Right lobe of liver (tissue), 4 donors: ENCODE results near the gene GMDS.

Experiments used
- CTCF ChIP-seq, 4 donors: fragments of 200-600 bp in 3 of 4; fragments of 450-650 bp in 1 of 4; IDR thresholded peaks; one replicate each; pipeline versions ENCODE4 v1.5.1 to v1.8.0; 2016 to 2022; ENCODE audit warnings: antibody characterized with exemption in 4 of 4, mild to moderate bottlenecking in 2 of 4
- POLR2A ChIP-seq: fragments of 450-650 bp; IDR thresholded peaks from one replicate; pipeline ENCODE4 v1.6.1; 2017; ENCODE audit warnings: antibody characterized with exemption, mild to moderate bottlenecking
- donor health status: DM: no; HTN: no; CAD: no.
- donor health status: DM: no; HTN: no; CAD: no.
- donor health status: DM: no; HTN: yes; CAD: no.

GRCh38 chr6:1686117-1687098, 559.0 kb downstream of the GMDS start:
- TF ChIP-seq CTCF (IDR thresholded peaks at IDR 0.05), result peak in 1 of 4 donors; percentile 11
- TF ChIP-seq POLR2A, result no peak
